HEK293T (cell line): ENCODE results near the gene SERPINB6.

ENCODE experiments used
- ARNT ChIP-seq: fragments of 450-650 bp; IDR thresholded peaks from 2 replicates; pipeline ENCODE4 v1.6.1; 2017; ENCODE audit warnings: mild to moderate bottlenecking
- BHLHE40 ChIP-seq: fragments of 450-650 bp; IDR thresholded peaks from 2 replicates; pipeline ENCODE4 v1.6.1; 2016; ENCODE audit warnings: mild to moderate bottlenecking, moderate library complexity, borderline replicate concordance
- PKNOX1 ChIP-seq: fragments of 450-650 bp; IDR thresholded peaks from 2 replicates; pipeline ENCODE4 v1.6.1; 2016
- SP1 ChIP-seq: fragments of 450-650 bp; IDR thresholded peaks from 2 replicates; pipeline ENCODE4 v1.6.1; 2017
- TARDBP ChIP-seq: fragments of 450-650 bp; IDR thresholded peaks from 2 replicates; pipeline ENCODE4 v1.6.1; 2016

- TF ChIP-seq TARDBP: no peak
- TF ChIP-seq ARNT: no peak
- TF ChIP-seq SP1: no peak
- no peak for TF ChIP-seq BHLHE40
- TF ChIP-seq PKNOX1: no peak
Measured at GRCh38 chr6:2920671-2921112, 50.7 kb downstream of the SERPINB6 start.
